HG03342 (cell line): ENCODE measurements around the gene TCHH.
"Not testable (repeated sequence)": the region's sequence is repeated elsewhere in the genome, so short reads cannot be mapped to it uniquely, and the experiment has no call there.

Experiments used
- ATAC-seq: cut with Tn5 transposase; IDR thresholded peaks from one replicate; pipeline ENCODE4 v1.9.1; 2021; ENCODE audit warnings: mild to moderate bottlenecking, moderate library complexity; ENCODE audit not compliant: unreplicated experiment

TCHH gene

GRCh38 chr1:152115344-152115743, at the start of gene TCHH:
Gene TCHH (minus strand): TSS chr1:152115444. CDS start chr1:152114080, 1,364 bp downstream.
- no peak for ATAC-seq

DNA sequence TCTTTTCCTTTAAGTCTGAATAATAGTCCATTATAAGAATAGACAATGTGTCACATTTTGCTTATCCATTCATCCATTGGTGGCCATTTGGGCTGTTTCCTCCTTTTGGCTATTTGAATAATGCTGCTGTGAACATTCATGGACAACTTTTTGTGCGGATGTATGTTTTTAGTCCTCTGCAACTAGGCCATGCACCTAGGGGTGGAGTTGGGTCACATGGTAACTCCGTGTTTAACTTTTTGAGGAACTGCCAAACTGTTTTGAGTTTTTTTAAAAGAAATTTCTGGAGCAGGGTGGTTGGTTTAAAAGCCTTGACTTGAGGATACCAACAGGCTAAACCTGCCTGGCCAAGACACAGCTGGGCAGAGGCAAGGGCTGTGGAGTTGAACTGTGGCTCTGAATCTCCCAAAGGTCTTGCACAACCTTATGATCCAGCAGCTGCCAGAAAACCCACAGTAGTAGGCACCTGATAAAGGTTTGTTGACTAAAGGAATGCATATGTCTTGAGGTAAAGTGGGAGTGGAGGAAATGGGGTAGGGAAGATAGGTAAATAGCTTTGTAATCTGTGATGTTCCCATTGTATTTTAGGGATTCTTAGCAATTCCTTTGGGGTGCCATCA, 49.4 kb upstream of the TCHH start:
- no peak for ATAC-seq

DNA sequence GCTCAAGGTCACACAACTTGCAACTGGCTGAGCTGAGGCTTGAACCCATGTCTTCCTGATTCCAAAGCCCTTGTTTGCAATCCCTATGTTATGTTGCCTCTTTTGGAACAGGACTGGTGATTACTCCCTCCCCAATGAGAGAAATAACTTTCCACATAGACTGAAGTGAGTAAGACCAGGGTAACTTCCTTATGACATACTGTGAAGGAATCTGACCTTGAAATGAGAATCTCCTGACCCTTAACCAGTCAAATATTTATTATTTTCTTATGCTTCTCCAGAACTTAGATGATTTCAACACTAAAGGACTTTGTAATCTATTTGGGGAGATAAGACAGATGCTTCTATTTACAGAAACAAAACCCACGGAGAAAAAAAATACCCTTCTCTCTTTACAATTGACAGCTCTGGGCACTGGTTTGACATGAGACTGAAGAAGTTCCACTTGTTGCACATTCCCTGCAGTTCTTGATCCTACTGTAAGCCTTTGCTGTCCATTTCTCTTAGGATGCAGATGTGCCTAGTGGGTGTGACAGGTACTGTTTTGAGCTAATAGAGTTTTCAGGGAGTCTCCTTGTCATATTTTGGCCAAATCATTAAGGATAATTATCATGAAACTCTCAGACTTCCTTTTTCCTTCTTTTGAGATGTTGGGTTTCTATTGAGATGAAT, 47.7 kb upstream of the TCHH start:
- no peak for ATAC-seq

DNA sequence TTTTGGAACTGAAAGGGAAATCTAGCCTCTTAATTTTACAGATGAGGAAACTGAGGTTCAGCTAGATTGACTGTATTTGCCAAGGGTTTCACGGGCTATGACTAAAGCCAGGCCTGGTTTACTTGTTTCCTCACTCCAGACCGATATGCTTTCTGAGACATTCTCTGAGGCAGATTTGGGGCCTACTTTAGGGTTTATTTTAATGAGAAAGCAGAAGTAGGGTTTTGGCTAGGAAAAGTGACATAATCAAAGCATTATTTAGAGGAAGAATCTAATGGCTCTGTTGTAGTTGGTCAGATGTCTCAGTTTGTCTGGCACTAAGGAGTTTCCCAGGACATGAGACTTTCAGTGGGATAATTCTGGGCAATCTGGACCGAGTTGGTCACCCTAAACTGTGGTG, 45.3 kb upstream of the TCHH start:
- ATAC-seq = no peak

DNA sequence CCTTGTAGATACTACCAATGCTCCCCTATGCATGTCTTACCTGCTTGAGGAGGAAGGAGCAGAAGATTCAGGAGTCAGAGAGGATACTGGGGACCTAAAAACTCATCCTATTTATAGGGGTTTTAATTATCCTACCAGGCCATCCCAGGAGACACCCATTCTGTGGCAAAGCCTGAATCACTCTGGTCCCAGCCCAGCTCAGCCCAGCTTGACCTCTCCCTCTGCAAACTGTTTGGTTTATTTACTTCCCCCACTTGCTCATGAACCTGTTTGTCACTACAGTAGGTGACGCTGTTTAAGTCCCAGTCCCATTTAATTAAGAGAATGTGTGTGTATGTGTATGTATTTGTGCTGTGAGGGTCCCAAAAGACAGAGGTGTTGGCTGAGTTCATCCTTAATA, 43.9 kb upstream of the TCHH start, which contains the start of gene RPTN:
Gene RPTN, minus strand, starts transcription at position 85 of the 400 bp plus-strand sequence. CDS start 1,339 bp downstream, outside the sequence.
- ATAC-seq = no peak

GRCh38 chr1:152153996-152154395, 38.8 kb upstream of the TCHH start:
- no peak for ATAC-seq

DNA sequence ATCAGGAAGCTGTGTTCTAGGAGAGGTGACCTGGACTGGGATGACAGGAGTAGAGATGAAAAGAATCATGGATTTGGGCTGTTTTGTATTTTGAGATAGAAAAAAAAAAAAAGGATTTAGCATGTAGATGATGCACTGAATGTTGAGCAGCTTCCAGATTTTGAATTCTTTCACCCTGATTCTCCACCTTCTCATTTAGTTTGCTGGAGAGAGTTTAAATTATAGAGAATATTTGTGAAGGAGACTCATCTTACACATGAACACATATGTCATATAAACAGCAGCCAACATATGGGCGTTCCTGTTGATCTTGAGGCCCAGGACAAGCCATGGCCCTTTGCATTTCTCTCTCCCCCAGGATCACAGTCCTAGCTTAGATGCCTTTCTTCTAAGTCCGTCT, 36.4 kb upstream of the TCHH start:
- no peak for ATAC-seq

DNA sequence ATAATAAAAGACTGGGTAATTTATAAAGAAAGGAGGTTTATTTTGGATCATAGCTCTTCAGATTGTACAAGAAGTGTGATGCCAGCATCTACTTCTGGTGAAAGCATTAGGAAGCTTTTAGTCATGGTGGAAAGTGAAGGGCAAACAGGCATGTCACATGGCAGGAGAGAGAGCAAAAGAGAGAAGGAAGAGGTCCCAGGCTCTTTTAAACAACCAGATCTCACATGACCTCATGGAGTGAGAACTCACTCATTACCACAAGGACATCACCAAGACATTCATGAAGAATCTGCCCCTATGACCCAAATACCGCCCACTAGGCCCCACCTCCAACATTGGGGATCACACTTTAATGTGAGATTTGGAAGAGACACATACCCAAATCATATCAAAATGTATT, 33.7 kb upstream of the TCHH start:
- no peak for ATAC-seq

- ATAC-seq = no peak
Observed at GRCh38 chr1:152148051-152148450, 32.8 kb upstream of the TCHH start.

- ATAC-seq = no peak
Observed at GRCh38 chr1:152145769-152146168, 30.5 kb upstream of the TCHH start.

DNA sequence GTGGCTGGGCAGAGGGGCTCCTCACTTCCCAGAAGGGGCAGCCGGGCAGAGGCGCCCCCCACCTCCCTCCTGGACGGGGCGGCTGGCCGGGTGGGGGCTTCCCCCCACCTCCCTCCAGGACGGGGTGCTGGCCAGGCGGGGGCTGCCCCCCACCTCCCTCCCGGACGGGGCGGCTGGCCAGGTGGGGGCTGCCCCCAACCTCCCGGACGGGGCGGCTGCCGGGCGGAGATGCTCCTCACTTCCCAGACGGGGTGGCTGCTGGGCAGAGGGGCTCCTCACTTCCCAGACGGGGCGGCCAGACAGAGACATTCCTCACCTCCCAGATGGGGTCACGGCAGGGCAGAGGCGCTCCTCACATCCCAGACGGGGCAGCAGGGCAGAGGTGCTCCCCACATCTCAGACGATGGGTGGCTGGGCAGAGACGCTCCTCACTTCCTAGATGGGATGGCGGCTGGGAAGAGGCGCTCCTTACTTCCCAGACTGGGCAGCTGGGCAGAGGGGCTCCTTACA, 29.5 kb upstream of the TCHH start:
- not testable (repeated sequence) for ATAC-seq

- ATAC-seq = no peak
Observed at GRCh38 chr1:152143150-152143887, 28.1 kb upstream of the TCHH start.

DNA sequence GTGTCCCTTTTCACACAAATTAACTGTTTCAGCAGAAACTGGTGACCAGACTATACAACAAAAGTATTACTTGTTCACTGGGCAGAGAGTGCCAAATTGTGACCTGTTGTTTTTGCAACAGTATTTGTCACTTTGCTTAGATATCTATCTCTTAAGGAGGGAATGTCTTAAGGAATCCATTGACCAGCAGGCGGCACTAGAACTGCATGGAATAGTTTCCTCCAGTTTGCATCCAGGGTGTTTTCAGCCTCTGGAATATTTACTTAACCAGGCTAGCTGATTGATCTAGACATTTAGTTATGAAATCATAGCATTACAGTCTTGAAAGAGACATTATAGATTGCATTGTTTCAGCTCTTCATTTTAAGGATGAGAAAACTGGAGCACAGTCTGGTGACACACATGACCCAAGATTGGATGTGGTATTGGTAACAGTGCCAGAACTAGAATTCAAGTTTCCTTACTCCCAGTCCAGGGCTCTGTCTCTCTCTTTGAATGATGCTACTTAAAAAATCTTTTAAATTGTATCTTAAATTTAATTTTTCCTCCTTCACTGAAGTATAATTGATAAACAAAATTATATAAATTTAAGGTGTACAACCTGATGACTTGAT, 26.8 kb upstream of the TCHH start:
- no peak for ATAC-seq

- ATAC-seq = no peak
Observed at GRCh38 chr1:152137215-152137614, 22.0 kb upstream of the TCHH start.

DNA sequence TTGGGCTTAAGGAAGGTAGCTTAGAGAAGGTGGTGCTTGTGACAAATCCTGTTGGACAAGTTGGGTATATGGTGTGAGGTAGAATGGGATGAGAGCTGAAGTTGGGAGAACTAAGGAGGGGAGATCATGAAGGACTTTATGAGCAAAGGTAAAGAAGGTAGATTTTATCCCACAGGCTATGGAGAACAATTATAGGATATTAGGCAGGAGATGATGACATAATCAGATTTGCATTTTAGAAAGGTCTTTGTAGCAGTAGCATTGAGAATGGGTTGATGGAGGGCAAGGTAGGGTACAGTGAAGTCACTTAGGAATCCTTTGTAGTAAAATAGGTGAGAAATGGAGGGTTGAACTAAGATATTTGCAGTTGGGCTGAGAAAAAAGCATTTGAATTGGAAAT, 14.9 kb upstream of the TCHH start:
- ATAC-seq = no peak

DNA sequence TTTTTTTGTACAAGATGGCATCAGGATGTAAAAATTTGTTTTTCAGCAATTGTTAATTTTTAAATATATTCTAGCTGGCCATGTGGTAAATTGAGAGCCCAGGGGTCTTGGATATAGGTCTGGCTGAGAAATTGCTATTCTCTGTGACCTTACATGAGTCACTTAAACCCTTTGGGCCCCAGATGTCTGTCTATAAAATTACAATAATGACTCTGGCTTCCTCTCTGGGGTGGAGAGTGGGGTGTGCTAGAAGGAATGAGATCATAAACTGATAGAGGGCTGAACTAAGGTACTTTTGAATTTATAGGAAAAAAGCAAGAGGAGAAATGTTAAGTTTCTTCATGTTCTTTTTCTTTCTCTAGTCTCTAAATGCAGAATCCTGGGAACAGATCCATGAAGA, 12.4 kb upstream of the TCHH start:
- ATAC-seq = no peak

- ATAC-seq = no peak
Observed at GRCh38 chr1:152125834-152126443, 10.7 kb upstream of the TCHH start.

GRCh38 chr1:152118915-152119314, 3.7 kb upstream of the TCHH start:
- ATAC-seq = no peak

DNA sequence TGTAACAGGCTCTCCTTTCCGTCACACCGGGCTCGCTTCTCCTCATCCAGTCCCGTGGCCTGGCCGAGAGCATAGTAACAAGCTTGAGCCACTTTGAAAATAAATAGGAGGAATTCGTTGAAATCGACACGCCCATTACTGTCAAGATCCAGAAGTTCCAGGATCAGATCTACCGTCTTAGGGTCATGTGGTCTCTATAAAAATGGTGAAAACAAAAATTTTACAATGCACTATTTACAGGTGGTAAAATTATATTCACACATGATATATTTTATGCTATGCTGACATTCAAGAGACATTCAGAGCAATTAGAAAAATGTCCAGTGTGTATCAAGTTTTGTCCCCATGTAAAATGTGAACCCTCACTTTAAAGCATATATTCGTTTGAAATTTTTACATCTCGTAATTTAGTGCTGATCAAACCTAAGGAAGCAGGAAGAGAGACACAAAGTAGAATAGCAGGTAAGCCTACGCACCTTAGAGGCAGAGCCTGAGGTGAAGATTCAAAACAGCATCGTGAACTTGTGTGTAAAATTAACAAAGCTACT, 2.3 kb downstream of the TCHH start:
- ATAC-seq = no peak

DNA sequence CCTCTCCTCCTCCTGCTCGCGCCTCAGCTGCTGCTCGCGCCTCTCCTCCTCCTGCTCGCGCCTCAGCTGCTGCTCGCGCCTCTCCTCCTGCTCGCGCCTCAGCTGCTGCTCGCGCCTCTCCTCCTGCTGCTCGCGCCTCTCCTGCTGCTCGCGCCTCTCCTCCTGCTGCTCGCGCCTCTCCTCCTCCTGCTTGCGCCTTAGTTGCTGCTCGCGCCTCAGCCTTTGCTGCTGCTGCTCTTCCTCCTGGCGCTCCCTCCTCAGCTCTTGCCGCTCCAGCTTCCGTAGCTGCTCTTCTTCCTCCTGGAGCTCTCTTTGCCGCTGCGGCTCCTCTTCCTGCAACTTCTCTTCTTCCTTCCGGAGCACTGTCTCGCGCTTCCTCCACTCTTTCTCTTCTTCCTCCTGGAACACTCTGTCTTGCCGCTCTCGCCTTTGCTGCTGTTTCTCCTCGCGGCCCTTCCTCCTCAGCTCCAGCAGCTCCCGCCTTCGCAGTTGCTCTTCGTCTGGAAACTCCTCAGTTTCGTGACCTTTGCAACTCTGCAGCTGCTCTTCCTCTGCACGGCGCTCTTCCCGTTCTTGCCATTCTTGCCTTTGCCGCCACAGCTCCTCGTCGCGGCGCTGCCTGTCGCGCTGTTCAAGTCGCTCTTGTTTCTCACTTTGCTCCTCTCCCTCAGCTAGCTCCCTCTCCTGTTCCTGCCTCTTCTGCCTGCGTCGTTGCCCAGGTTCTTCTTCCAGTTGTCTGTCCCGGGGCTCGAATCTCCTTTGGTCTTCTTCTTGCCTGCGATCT, 3.0 kb downstream of the TCHH start:
- no peak for ATAC-seq
